GM12801 (cell line): Measurements from ENCODE around the gene KLRK1.

ENCODE experiments used
- TF ChIP-seq, protein P1 (sequence below): IDR thresholded peaks from one replicate; pipeline ENCODE4 v1.5.1; 2011; ENCODE audit warnings: control low read depth; ENCODE audit not compliant: insufficient read length; ENCODE audit errors: extremely low read depth

Gene KLRK1

GRCh38 chr12:10354502-10354901 is 35.3 kb downstream of the KLRK1 start:
- TF ChIP-seq, protein P1, sequence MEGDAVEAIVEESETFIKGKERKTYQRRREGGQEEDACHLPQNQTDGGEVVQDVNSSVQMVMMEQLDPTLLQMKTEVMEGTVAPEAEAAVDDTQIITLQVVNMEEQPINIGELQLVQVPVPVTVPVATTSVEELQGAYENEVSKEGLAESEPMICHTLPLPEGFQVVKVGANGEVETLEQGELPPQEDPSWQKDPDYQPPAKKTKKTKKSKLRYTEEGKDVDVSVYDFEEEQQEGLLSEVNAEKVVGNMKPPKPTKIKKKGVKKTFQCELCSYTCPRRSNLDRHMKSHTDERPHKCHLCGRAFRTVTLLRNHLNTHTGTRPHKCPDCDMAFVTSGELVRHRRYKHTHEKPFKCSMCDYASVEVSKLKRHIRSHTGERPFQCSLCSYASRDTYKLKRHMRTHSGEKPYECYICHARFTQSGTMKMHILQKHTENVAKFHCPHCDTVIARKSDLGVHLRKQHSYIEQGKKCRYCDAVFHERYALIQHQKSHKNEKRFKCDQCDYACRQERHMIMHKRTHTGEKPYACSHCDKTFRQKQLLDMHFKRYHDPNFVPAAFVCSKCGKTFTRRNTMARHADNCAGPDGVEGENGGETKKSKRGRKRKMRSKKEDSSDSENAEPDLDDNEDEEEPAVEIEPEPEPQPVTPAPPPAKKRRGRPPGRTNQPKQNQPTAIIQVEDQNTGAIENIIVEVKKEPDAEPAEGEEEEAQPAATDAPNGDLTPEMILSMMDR: no peak

GRCh38 chr12:10354071-10354470 is 35.8 kb downstream of the KLRK1 start:
- TF ChIP-seq, protein P1: no peak

DNA sequence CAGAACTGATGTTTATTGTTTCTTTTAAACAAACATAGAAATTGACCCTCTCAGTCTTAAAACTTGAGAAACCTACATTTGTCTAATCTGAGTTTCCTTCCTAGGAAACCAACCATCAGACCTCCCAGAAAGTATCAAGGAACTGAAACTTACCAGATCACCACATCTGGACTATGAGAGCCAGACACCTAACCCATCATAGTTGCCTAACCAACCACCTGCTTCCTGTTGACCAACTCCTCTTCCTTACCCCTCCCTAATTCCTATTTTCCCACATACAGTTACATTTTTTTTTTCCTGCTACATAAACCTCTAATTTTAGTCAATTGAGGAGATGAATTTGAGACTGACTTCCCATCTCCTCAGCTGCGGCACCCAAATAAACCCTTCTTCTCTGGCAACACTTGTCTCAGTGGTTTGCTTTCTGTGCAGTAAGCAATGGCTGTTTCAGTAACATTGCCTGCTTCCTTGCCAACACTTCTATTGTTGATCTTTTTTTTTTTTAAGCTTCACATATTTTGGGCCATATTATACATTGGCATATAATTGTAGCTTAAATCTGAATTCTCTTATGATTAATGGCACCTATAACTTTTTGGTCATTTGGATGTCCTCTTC is 47.8 kb downstream of the KLRK1 start:
- TF ChIP-seq, protein P1: no peak

GRCh38 chr12:10339053-10339840 is 50.6 kb downstream of the KLRK1 start:
- TF ChIP-seq, protein P1: no peak

DNA sequence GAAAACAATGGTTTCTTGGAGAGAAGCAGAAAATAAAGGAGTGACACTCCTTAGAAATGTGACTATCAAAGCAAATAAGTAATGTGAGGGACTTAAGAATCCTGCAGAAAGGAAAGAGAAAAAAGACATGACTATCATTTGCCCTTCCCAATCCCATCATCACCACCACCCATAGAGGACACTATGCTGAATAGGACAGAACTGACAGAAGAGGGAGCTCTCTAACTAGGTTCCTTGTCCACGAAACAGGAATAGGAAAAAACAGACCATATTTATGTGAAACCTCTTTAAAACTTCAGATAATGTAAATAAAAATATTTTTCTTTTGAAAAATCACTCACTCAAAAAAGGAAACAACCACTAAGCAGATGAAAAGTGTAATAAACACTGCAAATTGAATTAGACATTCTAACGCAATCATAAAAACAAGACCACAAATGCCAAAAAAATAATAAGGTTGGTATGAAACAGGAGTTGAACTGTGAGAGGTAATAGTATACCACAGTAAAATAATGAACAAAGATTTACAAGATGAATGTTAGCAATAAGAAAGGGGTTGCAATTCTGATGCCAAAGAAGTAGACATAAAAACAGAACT is 58.1 kb downstream of the KLRK1 start:
- TF ChIP-seq, protein P1: no peak
